SJCRH30 (cell line): ENCODE data around the gene KREMEN1. TPM values are rescaled to one million over a fixed set of nuclear protein-coding genes. Genes with fewer than 3 reads are reported as not detected.

Experiments
- DNase-seq, 2 experiments: peaks; one replicate each; pipeline ENCODE4 v3.0.0-alpha.2; 2015 to 2020
- H3K27ac ChIP-seq: fragments of 250-450 bp; sonication (Bioruptor Pico); 2 replicates; pipeline ENCODE4 v1.5.1; 2020; ENCODE audit warnings: mild to moderate bottlenecking, moderate library complexity
- H3K27me3 ChIP-seq: fragments of 250-450 bp; sonication (Bioruptor Pico); 2 replicates; pipeline ENCODE4 v1.5.1; 2020; ENCODE audit warnings: mild to moderate bottlenecking, moderate library complexity
- H3K36me3 ChIP-seq: fragments of 250-450 bp; sonication (Bioruptor Pico); 2 replicates; pipeline ENCODE4 v1.5.1; 2020; ENCODE audit warnings: mild to moderate bottlenecking, moderate library complexity
- H3K4me1 ChIP-seq: fragments of 250-450 bp; sonication (Bioruptor Pico); 2 replicates; pipeline ENCODE4 v1.5.1; 2020; ENCODE audit warnings: mild to moderate bottlenecking, moderate library complexity
- H3K4me3 ChIP-seq: fragments of 250-450 bp; sonication (Bioruptor Pico); 2 replicates; pipeline ENCODE4 v1.5.1; 2020; ENCODE audit warnings: mild to moderate bottlenecking, moderate library complexity
- H3K9me3 ChIP-seq: fragments of 250-450 bp; sonication (Bioruptor Pico); replicated peaks from 2 replicates; pipeline ENCODE4 v1.5.1; 2020; ENCODE audit warnings: mild to moderate bottlenecking, moderate library complexity
- total RNA-seq: library from RNA; depleted of rRNA; stranded (reverse); fragments of >200 nt; shearing (Covaris generic); gene quantifications from 2 replicates; pipeline ENCODE4 v1.2.3, GENCODE V29; 2014

Gene KREMEN1
- total RNA-seq, 1 experiment from 2014 or later = 45.7 TPM

DNA sequence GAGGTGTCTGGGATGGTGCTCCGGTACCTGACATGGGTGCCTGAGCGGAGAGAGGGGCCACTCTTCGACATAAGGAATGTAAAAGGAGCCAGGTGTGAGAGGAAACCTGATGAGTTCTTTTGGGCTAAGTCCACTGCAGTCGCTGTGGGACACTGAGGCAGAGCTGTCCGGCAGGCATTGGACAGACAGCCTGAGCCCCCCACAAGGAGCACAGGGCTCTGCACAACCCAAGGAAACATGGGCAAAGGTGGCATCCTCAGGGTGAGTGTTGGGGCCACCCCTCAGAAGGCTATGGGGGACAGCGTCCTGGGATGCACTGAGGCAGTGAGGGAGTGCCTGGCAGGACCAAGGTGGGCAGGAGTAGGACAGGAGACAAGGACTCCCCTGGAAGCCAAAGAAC, 75.2 kb downstream of the KREMEN1 start:
- Histone ChIP-seq H3K27me3 (no peaks in the 10 kb centered on the region), H3K36me3 (no peaks in the 10 kb centered on the region), H3K4me3 (no peak overlapping the region), H3K4me1 (peaks cover 38% of the 10 kb centered on the region), H3K27ac (no peak overlapping the region), H3K9me3 (no peaks in the 10 kb centered on the region)
- no peak for DNase-seq

DNA sequence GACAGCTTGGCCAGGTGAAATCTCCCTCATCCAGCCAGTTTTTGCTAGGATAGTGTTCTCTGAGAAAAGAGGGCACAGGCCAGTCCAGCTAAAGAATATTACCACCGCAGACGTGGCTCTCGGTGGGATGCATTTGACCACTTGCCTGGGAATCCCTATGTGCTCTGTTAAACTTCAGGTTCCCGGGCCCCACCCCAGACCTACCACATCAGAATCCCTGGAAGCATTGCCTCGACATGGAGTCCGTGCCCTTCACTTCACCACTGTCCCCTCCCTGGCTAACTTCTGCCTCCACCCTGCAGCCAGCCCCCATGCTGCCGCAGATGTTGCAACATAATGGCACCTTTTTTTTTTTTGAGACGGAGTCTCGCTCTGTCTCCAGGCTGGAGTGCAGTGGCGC, 76.0 kb downstream of the KREMEN1 start:
- DNase-seq = no peak
- Histone ChIP-seq H3K9me3 (no peaks in the 10 kb centered on the region), H3K27me3 (no peaks in the 10 kb centered on the region), H3K4me1 (peaks cover 30% of the 10 kb centered on the region), H3K27ac (no peak overlapping the region), H3K36me3 (no peaks in the 10 kb centered on the region), H3K4me3 (no peak overlapping the region)

DNA sequence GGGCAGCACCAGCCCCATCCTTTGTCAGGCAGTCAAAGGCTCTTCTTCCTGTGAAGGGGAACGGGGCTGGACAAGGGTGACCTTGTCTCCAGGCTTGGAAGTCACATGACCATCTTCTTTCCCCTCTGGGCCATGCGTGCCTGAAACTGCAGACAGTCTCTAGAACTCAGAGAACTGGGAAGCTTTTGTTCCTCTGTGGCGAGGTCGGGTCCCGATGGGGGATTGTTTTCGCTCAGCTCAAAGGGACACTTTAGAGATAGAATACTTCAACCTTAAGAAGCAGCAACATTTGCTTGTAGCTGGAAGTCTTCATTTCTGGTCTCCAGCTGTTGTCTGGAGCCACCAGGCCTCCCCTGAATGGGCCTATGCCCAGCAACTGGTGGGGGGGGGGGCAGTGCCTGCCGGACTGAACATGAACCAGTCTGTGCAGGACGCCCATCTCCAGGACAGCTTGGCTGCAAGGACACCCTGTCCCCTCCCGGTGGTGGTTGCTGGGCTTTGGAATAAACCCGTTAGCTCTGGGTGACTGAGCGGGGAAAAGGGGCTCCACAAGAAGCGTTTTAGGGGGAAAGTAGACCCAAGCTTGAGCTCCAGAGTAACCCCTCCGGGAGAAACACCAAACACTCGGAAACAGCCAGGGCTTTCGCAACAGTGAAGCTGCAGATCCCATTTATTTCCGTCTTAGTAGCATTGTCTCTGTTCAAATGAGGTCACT, 77.2 kb downstream of the KREMEN1 start:
- DNase-seq = peak; percentile 46 to 71
- no peaks in the 10 kb centered on the region for H3K9me3 ChIP-seq
- no peaks in the 10 kb centered on the region for H3K36me3 ChIP-seq
- H3K27ac ChIP-seq = peak overlapping the region; percentile 18
- no peak overlapping the region for H3K4me3 ChIP-seq
- peaks cover 18% of the 10 kb centered on the region for H3K4me1 ChIP-seq
- no peaks in the 10 kb centered on the region for H3K27me3 ChIP-seq

DNA sequence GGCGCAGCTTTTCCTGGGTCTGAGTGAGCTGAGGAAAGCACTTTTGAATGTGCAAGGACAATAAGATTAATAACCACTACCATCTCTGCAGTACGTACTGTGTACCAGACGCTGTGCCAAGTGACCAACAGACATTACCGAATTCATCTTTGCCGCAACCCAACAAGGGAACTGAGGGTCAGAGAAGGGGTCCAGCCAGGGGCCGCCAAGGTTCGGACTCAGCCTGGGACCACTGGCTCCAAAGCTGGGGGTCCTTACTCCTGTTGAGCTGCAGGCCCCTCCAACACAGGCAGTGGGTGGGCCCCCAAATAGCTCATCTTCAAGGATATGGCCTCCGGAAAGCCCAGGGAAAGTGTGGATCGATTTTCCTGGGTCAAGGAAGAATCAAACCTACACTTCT, 77.9 kb downstream of the KREMEN1 start:
- Histone ChIP-seq H3K9me3 (no peaks in the 10 kb centered on the region), H3K4me1 (peaks cover 11% of the 10 kb centered on the region), H3K36me3 (no peaks in the 10 kb centered on the region), H3K27me3 (no peaks in the 10 kb centered on the region), H3K27ac (no peak overlapping the region), H3K4me3 (no peak overlapping the region)
- DNase-seq = no peak

DNA sequence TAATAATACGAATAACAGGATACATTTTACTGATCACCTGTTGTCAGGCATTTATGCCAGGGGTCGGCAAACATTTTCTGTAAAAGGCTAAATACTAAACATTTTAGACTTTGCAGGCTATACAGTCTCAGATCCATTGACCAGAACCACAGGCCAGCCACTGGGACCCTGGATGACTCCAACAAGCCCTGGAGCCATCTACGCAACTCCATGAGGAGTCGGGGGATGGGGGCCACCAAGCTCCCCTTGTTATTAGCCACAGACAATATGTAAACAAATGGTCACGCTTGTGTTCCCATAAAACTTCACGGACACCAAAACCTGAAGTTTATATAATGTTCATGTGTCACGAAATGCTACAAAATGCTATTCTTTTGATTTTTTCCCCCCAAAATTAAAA, 78.5 kb downstream of the KREMEN1 start:
- Histone ChIP-seq H3K9me3 (no peaks in the 10 kb centered on the region), H3K36me3 (no peaks in the 10 kb centered on the region), H3K27me3 (no peaks in the 10 kb centered on the region), H3K4me3 (no peak overlapping the region), H3K27ac (no peak overlapping the region), H3K4me1 (peaks cover 5% of the 10 kb centered on the region)
- DNase-seq = no peak

DNA sequence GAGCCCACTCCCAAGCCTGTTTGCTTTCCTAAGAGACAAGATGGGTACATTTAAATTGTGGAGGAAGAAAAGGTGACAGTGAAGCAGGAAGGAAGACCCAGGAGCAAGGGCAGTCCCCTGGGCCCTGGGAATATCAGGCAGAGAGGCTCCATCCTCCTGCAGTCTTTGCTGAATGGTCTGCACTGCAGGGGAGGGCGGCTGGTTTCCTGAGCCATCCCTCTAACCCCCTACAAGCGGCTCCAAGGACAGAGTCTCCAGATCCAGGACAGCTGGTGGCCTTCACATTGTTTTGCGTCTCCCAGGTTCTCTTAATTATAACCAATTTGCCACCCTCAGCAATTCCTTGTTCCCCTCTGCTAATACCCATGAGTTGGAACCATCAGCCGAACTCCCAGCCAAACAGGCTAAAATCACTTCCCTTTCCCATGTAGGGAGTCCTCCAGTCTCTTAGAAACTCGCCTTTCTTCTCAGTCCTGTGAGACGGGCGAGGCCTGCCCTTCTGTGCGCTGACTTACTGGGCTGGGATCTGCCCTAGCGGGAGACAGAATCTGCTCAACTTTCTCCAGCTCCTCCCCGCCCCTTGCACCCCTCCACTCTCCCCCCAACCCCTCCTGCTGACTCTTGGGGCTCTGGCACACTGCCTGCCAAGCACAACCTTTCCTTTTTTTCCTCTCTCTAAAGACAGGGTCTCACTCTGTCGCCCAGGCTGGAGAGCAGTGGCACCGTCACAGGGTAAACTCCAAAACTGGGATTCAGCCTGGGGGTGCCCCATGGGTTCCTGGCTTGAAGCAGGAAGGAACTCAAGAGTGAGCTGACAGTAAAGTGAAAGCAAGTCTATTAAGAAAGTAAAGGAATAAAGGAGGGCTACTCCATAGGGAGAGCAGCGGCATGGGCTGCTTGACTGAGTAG, 79.5 kb downstream of the KREMEN1 start:
- H3K36me3 ChIP-seq = no peaks in the 10 kb centered on the region
- peaks cover 3% of the 10 kb centered on the region; the same call in 1 of the 2 replicates for H3K4me1 ChIP-seq
- H3K27me3 ChIP-seq = no peaks in the 10 kb centered on the region
- H3K27ac ChIP-seq = no peak overlapping the region
- H3K4me3 ChIP-seq = no peak overlapping the region
- DNase-seq = peak in 1 of 2 experiments; percentile 40
- H3K9me3 ChIP-seq = no peaks in the 10 kb centered on the region

DNA sequence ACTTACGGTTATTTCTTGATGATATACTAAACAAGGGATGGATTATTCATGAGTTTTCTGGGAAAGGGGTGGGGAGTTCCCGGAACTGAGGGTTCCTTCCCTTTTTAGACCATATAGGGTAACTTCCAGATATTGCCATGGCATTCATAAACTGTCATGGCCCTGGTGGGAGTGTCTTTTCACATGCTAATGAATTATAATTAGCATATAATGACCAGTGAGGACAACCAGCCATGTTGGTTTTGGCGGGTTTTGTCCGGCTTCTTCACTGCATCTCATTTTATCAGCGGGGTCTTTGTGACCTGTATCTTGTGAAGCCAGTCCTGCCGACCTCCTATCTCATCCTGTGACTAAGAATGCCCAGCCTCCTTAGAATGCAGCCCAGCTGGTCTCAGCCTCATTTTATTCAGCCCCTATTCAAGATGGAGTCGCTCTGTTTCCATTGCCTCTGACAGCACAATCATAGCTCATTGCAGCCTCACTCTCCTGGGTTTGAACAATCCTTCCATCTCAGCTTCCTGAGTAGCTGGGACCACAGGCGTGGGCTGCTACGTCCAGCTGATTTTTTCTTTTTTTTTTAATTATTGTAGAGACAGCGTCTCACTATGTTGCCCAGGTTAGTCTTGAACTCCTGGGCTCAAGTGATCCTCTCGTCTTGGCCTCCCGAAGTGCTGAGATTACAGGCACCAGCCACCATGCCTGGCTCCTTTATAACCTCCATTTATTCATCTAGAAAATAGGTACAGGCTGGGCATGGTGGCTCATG, 80.3 kb downstream of the KREMEN1 start:
- H3K36me3 ChIP-seq = no peaks in the 10 kb centered on the region
- H3K9me3 ChIP-seq = no peaks in the 10 kb centered on the region
- no peaks in the 10 kb centered on the region for H3K27me3 ChIP-seq
- no peak for DNase-seq
- peaks cover 3% of the 10 kb centered on the region; the same call in 1 of the 2 replicates for H3K4me1 ChIP-seq
- no peak overlapping the region for H3K27ac ChIP-seq
- H3K4me3 ChIP-seq = no peak overlapping the region

DNA sequence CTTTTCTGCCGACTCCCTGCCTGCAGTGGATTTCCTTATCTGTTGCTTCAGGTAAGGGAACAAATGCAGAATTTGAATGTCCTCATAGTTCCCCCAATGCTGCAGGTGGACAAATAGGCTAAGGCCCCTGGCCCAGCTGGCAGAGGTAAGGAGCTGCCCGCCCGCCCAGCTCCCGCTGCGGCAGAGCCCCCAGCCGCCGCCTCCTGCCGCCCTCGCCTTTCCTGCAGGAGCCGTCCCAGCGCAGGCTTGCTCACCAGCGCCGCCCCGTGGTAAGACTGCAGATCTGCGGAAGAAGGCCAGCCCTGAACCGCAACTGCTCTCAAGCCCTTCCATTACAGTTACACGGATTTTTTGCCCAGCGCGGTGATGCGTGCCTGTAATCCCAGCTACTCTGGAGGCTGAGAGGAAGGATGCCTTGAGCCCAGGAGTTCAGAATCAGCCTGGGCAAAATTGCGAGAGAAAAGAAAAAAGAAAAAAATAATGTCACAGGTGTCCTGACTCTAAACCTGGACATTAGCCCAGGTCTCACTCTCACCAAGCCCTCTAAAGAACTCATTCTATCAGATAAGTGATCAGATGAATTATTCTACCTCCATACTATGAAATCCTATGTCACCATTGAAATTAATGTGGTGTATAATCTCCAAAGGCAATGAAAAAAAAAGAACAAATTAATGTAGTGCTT, 81.7 kb downstream of the KREMEN1 start:
- H3K4me3 ChIP-seq = peak overlapping the region; percentile 24
- no peaks in the 10 kb centered on the region for H3K27me3 ChIP-seq
- DNase-seq = peak; percentile 71 to 83
- H3K36me3 ChIP-seq = no peaks in the 10 kb centered on the region
- H3K27ac ChIP-seq = no peak overlapping the region
- H3K4me1 ChIP-seq = peaks cover 3% of the 10 kb centered on the region; the same call in 1 of the 2 replicates
- no peaks in the 10 kb centered on the region for H3K9me3 ChIP-seq

DNA sequence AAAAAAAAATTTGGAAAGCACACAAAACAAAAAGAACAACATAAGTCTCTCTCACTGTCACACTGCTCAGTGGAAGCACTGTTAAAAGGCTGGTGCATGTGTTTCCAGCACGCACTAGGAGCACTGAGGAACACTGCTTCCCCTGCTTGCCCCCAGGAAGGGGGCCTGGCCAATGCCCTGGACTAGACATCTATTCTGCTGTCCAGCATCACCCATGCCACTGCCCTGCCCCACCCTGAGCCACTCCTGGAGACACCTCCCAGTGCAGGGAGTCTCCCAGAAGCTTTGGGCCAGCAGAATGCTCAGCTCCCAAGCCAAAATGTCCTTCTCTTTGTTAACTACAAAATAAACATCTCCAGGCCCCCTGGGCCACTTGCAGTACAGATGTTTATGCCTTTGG, 83.1 kb downstream of the KREMEN1 start:
- Histone ChIP-seq H3K27ac (no peak overlapping the region), H3K27me3 (no peaks in the 10 kb centered on the region), H3K4me1 (no peaks in the 10 kb centered on the region), H3K4me3 (no peak overlapping the region), H3K9me3 (no peaks in the 10 kb centered on the region), H3K36me3 (no peaks in the 10 kb centered on the region)
- DNase-seq = no peak

DNA sequence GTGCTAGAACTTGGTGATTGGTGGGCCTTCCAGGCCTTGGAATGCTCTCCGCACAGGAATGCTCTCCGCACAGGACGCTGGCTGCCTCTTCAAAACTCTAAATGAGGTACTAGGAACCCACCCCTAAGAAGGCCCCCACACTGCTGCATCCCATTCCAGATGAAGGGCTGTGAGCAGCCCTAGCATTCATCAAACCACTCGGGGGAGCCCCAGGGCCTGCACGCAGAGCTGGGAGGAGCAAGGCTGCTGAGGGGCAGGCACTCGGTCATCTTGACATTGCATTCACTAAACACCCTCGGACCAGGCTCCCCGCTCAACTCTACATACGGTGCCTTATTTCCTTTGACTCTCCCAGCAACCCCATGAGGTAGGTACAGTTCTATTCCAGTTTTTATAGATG, 83.7 kb downstream of the KREMEN1 start:
- Histone ChIP-seq H3K27me3 (no peaks in the 10 kb centered on the region), H3K27ac (no peak overlapping the region), H3K4me1 (no peaks in the 10 kb centered on the region), H3K9me3 (no peaks in the 10 kb centered on the region), H3K36me3 (no peaks in the 10 kb centered on the region), H3K4me3 (no peak overlapping the region)
- DNase-seq = peak in 1 of 2 experiments; percentile 29

DNA sequence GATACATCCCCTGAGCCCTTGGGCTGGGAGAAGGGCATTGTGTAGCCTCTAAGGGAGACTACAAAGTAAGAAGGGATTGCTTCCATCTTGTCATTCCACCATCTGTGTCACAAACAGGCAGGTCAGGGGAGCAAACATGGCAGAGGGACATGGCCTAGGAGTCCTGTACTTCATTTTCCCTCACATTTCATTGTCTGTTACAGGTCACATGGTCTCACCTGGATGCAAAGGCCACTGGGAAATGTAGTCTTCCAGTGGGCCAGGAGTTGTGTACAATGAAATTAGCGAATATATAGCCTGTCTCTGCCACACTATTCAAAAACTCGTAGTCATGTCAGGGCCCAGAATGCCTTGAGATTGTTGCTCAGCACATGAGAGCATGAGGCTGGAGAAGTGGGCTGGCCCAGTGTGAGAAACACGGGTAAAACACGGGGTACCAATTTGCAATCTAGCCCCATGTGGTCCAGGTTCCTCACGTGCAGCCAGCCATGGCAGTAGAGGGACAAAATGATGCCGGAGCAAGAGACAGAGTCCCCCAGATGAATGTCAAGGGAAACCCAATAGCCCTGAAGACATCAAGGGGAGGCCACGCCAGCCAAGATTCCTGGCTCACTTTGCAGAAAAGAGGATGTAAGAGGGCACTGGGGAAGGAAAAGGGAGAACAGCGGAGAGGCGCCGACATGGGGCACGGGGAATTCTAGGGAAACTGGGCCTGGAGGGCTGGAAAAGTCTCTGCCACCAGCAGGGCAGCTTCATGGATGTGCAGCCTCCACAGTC, 85.1 kb downstream of the KREMEN1 start:
- Histone ChIP-seq H3K4me3 (no peak overlapping the region), H3K4me1 (no peaks in the 10 kb centered on the region), H3K27me3 (no peaks in the 10 kb centered on the region), H3K36me3 (no peaks in the 10 kb centered on the region), H3K9me3 (no peaks in the 10 kb centered on the region), H3K27ac (no peak overlapping the region)
- no peak for DNase-seq

DNA sequence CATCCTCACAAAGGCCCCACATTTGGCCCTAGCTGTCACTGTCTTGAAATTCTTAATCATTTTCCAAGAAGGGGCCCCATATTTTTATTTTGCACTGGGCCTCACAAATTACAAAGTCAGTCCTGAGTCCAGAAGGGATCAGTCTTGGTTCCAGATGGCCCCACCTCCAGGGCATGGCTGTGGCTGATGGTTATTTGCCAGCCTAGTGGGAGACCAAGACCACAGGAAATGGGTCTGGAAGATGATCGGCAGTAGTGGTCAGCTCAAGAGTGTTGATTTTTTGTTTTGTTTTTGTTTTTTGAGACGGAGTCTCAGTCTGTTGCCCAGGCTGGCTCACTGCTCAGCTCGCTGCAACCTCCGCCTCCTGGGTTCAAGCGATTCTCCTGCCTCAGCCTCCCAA, 85.7 kb downstream of the KREMEN1 start:
- Histone ChIP-seq H3K36me3 (no peaks in the 10 kb centered on the region), H3K4me1 (no peaks in the 10 kb centered on the region), H3K27ac (no peak overlapping the region), H3K27me3 (no peaks in the 10 kb centered on the region), H3K4me3 (no peak overlapping the region), H3K9me3 (no peaks in the 10 kb centered on the region)
- no peak for DNase-seq

DNA sequence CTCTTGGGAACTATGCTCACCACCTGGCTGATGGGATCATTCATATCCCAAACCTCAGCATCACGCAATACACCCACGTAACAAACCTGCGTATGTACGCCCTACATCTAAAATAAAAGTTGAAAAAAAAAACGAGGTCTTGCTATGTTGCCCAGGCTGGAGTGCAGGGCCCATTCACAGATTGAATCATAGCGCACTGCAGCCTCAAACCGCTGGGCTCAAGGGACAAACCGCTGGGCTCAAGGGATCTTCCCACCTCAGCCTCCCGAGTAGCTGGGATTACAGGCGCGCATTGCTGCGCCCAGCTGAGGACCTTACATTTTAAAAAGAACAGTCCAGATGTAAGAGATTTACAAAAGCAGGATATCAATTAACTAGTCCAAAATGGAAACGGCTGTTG, 91.0 kb downstream of the KREMEN1 start:
- Histone ChIP-seq H3K4me1 (no peaks in the 10 kb centered on the region), H3K27ac (no peak overlapping the region), H3K27me3 (no peaks in the 10 kb centered on the region), H3K9me3 (no peaks in the 10 kb centered on the region), H3K36me3 (no peaks in the 10 kb centered on the region), H3K4me3 (no peak overlapping the region)
- no peak for DNase-seq
